Renal cortical epithelial cell (primary cell): ENCODE results near the gene ASXL2. TPM values are rescaled to one million over a fixed set of nuclear protein-coding genes. Genes with fewer than 3 reads are reported as not detected.

ENCODE experiments used
- DNase-seq: peaks from one replicate; pipeline ENCODE4 v3.0.0-alpha.2; 2011; ENCODE audit warnings: low read depth
- total RNA-seq: library from RNA; depleted of rRNA; stranded (reverse); fragments of >200 nt; gene quantifications from 2 replicates; pipeline ENCODE4 v1.2.3, GENCODE V29; 2014

The ASXL2 gene
- total RNA-seq, 1 donor from 2014 or later: 20.1 TPM

DNA sequence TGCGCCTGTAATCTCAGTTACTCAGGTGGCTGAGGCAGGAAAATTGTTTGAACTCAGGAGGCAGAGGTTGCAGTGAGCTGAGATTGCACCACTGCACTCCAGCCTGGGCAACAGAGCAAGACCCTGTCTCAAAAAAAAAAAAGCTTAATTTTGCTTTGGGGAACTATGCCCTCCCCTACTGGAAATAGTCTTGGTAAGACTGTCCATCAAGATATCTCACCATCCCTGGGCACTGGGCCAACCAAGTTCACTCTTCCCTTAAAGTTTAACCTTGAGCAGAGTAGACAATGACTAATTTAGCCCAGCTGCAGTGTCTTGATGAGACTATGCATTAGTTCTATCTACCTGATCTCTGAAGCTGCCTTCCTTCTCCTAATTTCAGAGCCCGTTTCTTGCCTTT, 44.7 kb downstream of the ASXL2 start:
- DNase-seq: peak; percentile 82

DNA sequence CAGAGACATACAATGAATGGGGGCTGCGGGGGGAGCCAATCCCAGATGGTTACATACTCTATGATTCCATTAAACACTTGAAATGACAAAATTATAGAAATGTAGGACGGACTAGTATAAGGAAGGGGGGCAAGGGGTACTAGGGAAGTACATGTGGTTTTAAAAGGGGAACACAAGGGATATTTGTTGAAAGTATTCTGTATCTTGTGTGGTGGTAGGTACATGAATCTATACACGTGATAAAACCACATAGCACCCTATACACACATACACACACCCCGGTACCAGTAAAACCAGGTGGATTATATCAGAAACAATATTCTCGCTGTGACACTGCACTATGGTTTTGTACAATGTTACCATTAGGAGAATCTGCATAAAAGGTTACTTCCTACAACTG, 45.4 kb downstream of the ASXL2 start:
- no peak for DNase-seq

DNA sequence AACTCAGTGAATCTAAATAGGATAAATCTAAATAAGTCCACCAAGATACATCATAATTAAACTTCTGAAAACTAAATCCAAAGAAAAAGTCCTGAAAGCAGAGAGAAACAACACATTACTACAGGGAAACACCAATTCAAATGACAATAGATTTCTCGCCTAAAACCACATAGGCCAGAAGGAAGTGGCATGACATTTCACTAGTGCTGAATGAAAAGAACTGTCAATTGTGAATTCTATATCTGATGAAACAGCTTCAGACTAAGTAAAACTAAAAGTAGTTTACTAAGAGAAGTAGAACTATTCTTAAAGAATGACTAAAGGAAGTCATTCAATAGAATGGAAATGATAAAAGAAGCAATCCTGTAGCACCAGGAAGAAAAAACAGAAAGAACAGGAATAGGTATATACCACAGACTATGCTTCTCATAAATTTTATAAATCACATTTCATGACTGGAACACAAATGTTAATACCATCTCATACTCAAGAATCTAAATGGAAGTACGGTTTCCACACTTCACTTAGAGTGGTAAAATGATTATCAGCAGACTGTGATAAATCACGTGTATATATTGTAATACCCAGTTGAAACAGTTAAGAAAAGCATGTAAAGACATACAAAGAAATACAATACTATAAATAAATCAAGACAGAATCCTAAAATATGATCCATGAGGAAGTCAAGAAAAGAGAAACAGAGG, 46.4 kb downstream of the ASXL2 start:
- no peak for DNase-seq

DNA sequence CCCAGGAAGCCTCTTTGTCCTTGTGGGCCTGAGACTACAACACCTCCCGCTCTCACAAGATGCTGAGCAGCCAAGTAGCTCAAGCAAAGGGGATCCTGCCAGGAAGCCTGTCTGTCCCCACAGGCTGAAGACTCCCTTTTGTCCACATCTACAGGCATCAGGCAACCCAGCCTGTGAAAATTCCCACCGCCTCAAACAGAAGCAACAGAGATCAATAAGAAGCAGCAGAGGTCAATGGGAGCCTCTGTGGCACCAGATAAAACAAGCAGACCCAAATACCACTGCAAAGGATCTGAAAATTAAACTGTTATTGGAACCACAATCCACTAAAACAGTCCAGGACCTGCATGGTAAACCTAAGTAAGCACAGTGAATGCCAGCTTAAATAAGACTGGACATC, 48.5 kb downstream of the ASXL2 start:
- no peak for DNase-seq

DNA sequence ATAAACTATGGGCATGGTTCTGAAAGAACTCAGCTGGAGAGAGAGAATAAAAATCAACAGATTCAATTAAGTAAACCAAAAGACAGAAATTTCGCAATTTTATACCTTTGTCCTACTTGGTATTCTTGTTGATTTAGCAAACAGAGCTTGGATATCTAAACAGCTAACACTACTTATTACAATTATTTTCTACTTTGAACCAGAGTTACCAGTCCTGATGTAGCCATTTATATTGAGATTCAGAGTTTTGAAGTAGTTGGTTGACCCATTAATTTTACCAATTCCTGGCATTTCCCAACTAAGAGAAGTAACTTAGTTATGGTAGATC, 48.9 kb downstream of the ASXL2 start:
- DNase-seq: peak; percentile 78

DNA sequence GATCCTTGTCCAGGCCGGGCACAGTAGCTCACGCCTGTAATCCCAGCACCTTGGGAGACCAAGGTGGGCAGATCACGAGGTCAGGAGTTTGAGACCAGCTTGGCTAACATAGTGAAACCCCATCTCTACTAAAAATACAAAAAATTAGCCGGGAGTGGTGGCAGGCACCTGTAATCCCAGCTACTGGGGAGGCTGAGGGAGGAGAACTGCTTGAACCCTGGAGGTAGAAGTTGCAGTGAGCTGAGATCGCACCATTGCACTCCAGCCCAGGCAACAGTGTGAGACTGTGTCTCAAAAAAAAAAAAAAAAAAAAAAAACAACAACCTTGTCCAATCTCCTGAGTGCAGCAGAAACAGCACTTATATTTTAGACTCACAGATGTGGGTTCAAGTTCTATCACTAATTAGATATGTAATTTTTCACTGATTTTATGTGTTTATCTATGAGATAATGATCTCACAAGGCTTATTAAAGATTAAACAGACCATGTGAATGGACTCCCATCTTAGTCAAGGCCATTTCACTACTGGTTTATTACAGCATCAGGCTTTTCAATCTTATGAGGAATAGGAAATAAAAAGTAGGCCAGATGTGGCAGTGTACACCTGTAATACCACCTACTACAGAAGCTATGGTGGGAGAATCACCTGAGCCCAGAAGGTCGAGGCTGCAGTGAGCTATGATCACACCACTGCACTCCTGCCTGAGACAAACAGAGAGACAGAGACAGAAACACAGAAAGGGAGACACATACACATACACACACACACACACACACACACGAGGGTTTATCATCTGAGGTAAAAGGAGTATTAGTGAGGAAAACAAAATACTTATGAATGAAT, 49.5 kb downstream of the ASXL2 start:
- DNase-seq: peak; percentile 60

DNA sequence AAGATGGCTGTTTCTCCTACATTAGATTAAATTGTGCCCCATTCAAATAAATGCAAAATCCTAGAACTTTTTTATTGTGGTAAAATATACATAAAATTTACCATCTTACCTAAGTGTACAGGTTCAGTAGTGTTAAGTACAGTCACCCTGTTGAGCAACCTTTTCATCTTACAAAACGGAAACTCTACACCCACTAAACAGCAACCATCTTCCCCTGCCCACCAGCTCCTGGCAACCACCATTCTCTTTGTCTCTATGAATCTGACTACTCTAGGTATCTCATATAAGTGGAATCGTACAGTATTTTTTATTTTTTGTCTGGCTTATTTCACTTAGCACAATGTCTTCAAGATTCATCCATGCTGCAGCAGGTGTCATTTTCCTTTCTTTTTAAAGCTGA, 53.0 kb downstream of the ASXL2 start:
- DNase-seq: no peak

DNA sequence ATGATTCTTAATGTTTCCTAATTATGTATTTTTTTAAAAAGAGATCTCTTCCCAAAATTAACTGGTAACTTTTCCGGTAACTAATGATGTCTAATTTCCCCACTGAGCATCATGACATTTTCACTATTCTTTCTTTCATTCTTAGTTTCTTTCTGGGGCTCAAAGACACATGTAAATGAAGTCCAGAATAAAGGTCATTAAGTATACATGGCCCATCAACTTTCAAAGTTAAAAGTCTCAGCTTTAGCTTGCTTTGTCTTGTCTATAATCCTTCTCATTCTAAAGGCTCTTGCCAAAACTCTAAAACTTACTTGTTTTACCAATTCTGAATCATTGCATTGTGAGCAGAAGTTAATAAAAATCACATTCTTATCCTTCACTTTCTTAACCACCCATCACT, 53.6 kb downstream of the ASXL2 start:
- DNase-seq: no peak

DNA sequence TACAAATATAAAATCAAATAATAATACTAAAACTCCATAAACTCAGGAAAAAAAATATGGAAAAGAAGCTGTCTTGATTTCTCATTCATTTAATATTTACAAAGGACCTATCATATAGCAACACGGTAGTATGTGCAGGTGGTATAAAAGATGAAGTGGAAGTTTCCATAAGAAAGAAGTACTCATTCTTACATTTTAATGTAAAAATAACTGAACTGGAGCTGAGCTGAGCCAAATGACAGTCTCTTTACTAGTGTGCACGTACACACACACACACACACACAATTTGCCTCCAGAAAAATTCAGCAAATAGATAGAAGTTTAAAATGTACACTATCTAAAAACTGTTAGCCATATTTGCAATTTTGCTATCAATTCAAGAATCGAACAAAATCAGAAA, 54.1 kb downstream of the ASXL2 start:
- no peak for DNase-seq

DNA sequence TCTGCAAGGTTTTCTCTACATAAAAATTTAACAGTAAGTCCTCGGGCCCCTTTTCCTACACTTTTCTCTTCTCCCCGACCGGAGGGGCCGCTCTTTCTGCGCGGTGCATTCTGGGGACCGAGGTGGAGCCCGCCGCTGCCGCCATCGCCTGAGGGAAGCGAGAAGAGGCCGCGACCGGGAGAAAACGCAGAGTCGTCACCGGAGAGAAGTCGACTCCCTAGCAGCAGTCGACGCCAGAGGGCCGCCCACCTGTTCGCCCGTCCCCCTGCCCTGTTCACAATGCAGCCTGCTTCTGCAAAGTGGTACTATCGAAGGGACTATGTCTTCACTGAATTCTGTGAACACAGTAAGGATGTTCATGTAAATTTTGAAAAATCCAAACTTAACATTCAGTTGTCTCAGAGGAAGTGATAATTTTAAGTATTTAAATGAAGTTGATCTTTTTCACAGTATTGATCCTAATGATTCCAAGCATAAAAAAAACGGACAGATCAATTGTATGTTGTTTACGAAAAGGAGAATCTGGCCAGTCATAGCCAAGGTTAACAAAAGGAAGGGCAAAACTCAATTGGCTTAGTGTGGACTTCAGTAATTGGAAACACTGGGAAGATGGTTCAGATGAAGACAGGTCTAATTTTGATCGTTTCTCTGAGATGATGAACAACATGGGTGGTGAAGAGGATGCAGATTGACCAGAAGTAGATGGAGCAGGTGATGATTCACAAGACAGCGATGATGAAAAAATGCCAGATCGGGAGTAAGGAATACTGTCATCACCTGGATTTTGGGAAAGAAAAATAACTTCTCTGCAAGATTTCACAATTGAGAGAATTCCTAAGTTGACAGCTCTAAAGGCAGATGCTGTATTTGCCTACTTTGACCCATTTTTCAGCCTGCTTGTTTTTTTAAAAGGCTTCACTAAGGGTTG, 55.8 kb downstream of the ASXL2 start:
- no peak for DNase-seq

DNA sequence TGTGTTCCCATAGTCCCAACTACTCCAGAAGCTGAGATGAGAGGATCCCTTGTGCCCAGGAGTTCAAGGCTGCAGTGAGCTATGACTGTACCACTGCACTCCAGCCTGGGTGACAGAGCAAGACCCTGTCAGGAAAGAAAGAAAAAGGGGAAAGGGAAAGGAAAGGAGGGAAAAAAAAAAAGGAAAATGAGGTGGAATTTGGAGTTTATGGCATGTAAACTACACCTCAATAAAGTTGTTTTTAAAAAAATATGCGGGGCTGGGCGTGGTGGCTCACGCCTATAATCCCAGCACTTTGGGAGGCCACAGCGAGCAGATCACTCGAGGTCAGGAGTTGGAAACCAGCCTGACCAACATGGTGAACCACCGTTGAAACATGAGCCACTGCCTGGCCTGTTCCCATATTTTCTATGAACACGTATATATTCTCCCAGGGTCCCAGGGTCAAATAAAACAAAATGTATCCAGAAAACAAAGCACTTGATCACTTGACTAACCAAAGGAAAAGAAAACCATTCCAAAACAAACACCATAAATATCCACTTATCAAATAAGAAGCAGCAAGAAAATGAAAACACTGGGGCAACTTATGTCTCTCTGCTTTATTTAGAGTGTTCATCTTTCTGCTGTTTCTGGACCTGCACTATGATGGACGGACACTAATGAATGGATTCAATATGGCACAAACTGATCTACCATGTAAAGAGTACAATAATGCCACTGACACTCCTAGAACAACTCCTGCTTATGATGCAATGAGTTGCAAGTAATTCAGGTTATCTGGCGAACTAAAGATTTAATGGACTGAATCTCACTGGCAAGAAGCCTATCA, 56.8 kb downstream of the ASXL2 start:
- DNase-seq: no peak

DNA sequence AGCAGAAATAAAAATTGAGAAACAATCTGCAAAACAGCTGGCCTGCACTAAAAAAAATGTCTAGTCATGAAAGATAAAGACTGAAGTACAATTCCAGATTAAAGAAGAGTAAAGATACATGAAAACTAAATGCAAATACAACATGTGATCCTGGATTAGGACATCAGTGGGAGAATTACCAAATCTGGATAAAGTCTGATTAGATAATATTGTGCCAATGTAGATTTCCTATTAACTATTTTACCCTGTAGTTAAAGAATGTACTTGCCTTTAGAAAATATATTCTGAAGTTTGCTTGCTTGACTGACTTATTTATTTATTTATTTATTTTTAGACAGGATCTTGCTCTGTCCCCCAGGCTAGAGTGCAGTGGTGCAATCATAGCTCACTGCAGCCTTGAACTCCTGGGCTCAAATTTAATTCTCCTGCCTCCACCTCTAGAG, 58.7 kb downstream of the ASXL2 start:
- DNase-seq: peak; percentile 51

DNA sequence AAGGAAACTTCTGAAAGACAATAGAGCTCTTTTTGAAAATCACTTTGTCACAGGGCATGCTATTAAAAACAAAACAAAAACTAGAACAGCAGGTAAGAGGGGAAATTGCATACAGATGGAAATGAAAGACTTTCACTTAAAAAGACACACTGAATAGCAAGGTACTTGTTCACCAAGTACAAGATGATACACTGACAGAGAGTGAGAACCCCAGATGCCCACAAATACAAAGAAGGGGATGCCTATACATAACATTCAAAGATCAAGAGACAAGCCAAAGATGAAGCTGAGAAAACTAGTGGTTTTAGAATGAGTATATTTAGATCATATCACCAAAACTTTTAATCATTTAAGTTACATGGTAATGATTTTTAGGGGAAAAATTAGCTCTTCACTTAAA, 60.7 kb downstream of the ASXL2 start:
- no peak for DNase-seq

DNA sequence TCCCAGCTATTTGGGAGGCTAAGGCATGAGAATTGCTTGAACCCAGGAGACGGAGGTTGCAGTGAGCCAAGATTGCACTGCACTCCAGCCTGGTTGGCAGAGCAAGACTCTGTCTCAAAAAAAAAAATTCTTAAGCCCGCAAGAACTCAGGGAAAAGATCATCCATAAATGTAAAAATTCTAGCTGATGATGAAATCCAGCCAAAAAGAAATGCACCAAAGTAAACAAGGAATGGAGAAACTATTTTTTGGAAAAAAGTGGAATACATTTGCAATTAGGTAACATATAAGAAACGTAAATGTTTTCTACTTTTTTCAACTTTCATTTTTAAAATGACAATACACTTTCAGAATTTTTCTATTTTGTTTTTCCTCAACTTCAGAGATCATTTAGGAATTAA, 61.3 kb downstream of the ASXL2 start:
- DNase-seq: no peak

DNA sequence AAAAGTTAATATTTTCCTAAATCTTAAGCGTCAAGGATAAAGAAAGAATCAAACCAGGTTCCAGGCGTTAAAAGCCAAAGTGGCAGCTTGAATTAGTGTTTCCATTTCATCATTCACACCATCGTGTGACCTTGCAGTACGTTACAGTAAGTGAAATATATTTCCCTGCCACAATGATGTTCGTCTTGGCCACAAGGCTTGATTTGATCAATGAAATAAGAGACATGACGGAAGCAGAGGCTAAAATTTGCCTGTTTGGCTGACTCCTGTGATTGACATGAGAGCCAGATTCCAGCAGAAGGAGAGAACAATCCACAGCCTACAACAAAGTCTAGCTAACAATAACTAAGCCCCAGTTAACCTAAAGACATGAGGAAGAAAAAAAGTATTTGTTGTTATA, 62.0 kb downstream of the ASXL2 start:
- no peak for DNase-seq

DNA sequence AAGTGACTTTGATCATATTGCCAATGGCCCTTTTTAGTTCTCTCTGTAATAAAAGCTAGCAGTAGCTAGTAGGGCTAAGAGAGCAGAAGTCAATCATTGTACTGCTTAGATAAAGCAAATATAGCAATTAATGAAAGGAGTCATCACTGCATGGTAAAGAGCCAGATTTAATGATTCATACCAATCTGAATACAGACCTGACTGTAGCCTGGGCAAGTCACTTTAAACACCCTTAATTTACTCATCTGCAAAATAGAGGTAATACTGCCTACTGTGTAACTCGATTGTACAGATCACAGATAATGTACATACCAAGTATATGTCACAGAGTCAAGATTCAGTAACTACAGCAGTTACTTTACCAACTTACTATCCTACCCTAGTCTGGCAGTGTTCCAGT, 63.6 kb downstream of the ASXL2 start:
- DNase-seq: peak; percentile 42

DNA sequence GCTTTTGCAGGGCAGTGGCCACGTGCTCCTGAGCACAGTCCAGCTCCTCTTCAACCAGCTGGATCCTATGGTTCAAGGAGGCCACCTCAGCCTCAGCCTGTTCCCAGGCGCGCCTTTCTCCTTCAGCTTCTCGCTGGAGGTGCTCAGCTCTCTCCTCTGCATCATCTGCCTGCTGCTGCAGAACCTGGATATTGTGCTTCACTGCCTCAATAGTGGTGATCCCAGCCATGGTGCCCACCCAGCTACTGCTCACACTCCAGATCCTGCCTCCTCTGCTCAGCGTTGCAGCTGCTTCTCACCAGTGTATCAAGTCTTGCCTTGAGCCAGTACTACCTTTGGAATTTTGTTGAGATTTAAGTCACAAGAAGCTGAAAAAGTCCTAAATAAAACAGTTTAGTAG, 67.9 kb downstream of the ASXL2 start:
- DNase-seq: no peak

DNA sequence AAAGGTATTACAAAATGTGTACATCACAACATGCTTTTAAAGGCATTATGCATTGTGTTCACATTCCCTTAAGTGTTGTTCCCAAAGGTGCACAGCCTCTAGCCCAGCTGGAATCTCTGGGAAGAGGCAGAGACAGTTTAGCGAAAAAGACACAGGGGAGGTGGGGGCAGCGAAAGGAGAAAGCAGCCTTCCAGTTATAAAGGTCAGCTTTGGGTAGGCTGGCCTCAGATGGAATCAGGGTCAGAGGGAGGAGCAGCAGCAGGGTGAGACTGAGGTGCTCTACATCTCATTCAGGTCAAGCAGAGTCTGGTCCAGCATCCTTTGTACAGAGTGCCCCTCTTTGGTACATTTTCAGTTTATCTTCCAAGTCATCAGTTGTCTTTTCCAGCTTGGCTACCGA, 68.6 kb downstream of the ASXL2 start:
- DNase-seq: no peak

DNA sequence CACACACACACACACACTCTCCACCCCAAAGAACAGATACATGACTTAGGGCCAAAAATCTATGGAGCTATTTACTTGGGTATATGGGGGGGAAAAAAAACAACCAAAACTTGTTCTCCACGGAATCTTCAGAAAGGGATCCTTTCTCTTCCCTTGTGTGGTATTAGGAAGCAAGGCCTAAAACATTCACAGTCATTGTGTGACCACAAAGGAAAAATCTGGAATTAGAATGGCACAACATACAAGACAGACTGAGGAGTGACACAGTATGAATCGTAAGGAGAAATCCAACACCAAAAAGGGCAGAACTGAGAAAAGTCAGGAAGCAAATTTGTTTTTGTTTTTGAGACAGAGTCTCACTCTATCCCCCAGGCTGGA, 70.3 kb downstream of the ASXL2 start:
- peak; percentile 38 for DNase-seq

DNA sequence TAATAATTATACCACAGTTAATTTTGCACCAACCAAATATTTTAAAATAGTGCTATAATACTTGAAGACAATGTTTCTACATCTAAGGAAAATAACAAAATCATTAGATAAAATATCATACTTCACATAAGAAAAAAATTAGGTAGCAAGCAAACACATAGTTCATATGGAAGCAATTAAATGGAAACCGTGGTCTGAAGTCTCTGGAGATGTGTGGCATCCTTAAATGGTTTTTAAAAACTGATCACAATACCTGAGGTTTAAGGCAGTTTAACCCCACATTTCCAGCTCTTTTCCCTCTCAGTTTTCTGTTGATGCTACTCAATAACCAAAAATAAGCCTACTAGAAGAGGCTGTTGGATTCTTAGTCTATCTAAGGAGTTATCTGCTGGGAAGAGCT, 71.3 kb downstream of the ASXL2 start:
- DNase-seq: no peak

DNA sequence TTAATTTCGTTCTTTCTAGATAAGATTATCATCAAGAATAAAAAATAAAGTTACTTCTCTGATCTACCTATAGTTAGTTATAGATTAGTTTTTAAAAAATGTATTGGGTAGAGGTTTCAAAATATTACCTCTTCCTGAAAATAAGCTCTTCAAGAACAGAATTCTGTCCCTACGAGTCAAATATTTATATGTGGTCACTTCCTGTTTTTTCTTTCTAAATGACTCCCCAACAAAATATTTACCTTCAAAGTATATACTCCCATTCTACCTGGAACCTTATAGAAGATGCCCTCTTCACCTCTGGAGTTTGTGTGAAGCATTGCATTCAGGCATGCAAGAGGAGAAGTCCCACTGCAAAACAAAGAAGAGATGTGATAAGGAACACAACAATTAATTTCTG, 72.3 kb downstream of the ASXL2 start:
- DNase-seq: no peak

DNA sequence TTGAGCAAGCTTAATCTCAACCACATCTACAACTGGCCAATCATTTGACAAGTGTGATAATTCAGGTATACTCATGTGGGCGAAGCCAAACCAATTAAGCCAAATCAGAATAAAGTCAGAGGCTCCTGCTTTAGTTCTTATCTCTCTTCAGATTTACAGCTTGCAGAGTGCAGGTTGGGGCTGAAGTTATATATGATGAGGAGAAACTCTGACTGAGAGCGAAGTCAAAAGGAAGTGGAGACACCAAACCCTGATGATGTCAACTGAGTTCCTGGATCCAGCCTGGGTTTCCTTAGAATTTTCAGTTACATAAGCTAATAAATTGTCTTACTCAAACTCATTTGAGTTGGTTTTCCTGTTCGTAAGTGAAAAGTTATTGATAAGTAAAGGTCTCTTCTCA, 73.9 kb downstream of the ASXL2 start:
- no peak for DNase-seq
